Hepatocyte (in vitro differentiated cells): Measurements from ENCODE around the gene NFYC. TPM values are rescaled to one million over a fixed set of nuclear protein-coding genes. Genes with fewer than 3 reads are reported as not detected.

Experiments
- DNase-seq: peaks from one replicate; pipeline ENCODE4 v3.0.0-alpha.2; 2016; ENCODE audit warnings: low spot score
- H2AFZ ChIP-seq: fragments of 200-600 bp; sonication (generic); 2 replicates; pipeline ENCODE4 v1.6.0; 2016; ENCODE audit warnings: antibody characterized with exemption, mild to moderate bottlenecking
- H3K27ac ChIP-seq: fragments of 200-600 bp; sonication (generic); 2 replicates; pipeline ENCODE4 v1.5.1; 2016; ENCODE audit warnings: mild to moderate bottlenecking
- H3K27me3 ChIP-seq: fragments of 200-600 bp; sonication (generic); 2 replicates; pipeline ENCODE4 v1.6.1; 2016
- H3K36me3 ChIP-seq: fragments of 200-600 bp; sonication (generic); replicated peaks from 2 replicates; pipeline ENCODE4 v1.5.1; 2016; ENCODE audit warnings: low read depth; ENCODE audit not compliant: insufficient read depth
- H3K4me1 ChIP-seq: fragments of 200-600 bp; sonication (generic); 2 replicates; pipeline ENCODE4 v1.5.1; 2016; ENCODE audit warnings: mild to moderate bottlenecking, moderate library complexity; ENCODE audit not compliant: insufficient read depth
- H3K4me2 ChIP-seq: fragments of 200-600 bp; sonication (generic); 2 replicates; pipeline ENCODE4 v1.6.0; 2016
- H3K4me3 ChIP-seq: fragments of 200-600 bp; sonication (generic); 2 replicates; pipeline ENCODE4 v1.5.1; 2016; ENCODE audit warnings: mild to moderate bottlenecking
- H3K79me2 ChIP-seq: fragments of 200-600 bp; sonication (generic); 2 replicates; pipeline ENCODE4 v1.6.0; 2017; ENCODE audit warnings: mild to moderate bottlenecking
- H3K9me2 ChIP-seq: fragments of 200-600 bp; sonication (generic); replicated peaks from 2 replicates; pipeline ENCODE4 v1.6.0; 2017; ENCODE audit warnings: mild to moderate bottlenecking; ENCODE audit not compliant: insufficient read depth
- H3K9me3 ChIP-seq: fragments of 200-600 bp; sonication (generic); 2 replicates; pipeline ENCODE4 v1.5.1; 2016; ENCODE audit warnings: low read depth, mild to moderate bottlenecking
- H4K20me1 ChIP-seq: fragments of 200-600 bp; sonication (generic); 2 replicates; pipeline ENCODE4 v1.6.0; 2016; ENCODE audit warnings: mild to moderate bottlenecking; ENCODE audit not compliant: insufficient read depth, poor library complexity, severe bottlenecking
- EZH2 ChIP-seq: fragments of 200-600 bp; sonication (generic); IDR thresholded peaks from 2 replicates; pipeline ENCODE4 v1.6.1; 2016; ENCODE audit warnings: antibody characterized with exemption, mild to moderate bottlenecking, borderline replicate concordance
- EZH2phosphoT487 ChIP-seq: fragments of 200-600 bp; sonication (generic); IDR thresholded peaks from one replicate; pipeline ENCODE4 v1.6.1; 2018; ENCODE audit warnings: antibody characterized with exemption, mild to moderate bottlenecking, low read depth, moderate library complexity; ENCODE audit not compliant: unreplicated experiment, severe bottlenecking
- WGBS: methylation state at CpG from one replicate; pipeline ENCODE4 v1.1.6; 2016; ENCODE audit warnings: low lambda C conversion rate; ENCODE audit errors: missing lambda C conversion rate; 5-methylcytosine and 5-hydroxymethylcytosine counted together
- polyA plus RNA-seq: library from polyadenylated mRNA; unstranded; fragments of >200 nt; fragmentation: Nextera tagmentation; extraction: Ambion mirVana; gene quantifications from 2 replicates; pipeline ENCODE4 v1.2.1, GENCODE V29; 2016
- total RNA-seq: library from RNA; depleted of rRNA; stranded (reverse); fragments of >200 nt; gene quantifications from 2 replicates; pipeline ENCODE4 v1.2.3, GENCODE V29; 2014
- TF ChIP-seq, protein P1 (sequence below): fragments of 200-600 bp; sonication (generic); IDR thresholded peaks from 2 replicates; pipeline ENCODE4 v1.5.1; 2016; ENCODE audit warnings: antibody characterized with exemption, mild to moderate bottlenecking; ENCODE audit not compliant: poor library complexity

The NFYC gene
- total and polyA plus RNA-seq, 2 experiments from 2014 or later, result 44.1 to 52.5 TPM

DNA sequence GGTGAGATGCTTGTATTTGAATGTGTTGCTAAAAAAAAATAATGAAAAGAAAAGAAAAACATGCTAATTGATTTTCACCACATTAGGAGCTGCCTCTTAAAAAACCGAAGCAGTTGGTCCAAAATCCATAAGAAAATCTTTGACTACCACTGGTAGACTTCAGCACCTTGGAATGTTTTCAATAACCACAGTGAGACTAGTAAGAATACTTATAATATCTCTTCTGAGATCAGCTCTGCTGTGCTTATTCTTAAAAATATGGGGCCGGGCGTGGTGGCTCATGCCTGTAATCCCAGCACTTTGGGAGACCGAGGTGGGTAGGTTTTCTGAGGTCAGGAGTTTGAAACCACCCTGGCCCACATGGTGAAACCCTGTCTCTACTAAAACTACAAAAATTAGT is 15.1 kb downstream of the NFYC start:
- H3K4me1 ChIP-seq, result peaks cover 16% of the 10 kb centered on the region
- H3K9me3 ChIP-seq, result no peaks in the 10 kb centered on the region
- H2AFZ ChIP-seq, result no peak overlapping the region
- H3K36me3 ChIP-seq, result no peaks in the 10 kb centered on the region
- WGBS, result 97% methylated on average over 4 of the region's 4 CpGs
- H4K20me1 ChIP-seq, result peaks cover 1% of the 10 kb centered on the region
- H3K79me2 ChIP-seq, result peaks cover 93% of the 10 kb centered on the region
- no peak for TF ChIP-seq EZH2
- TF ChIP-seq, protein P1, sequence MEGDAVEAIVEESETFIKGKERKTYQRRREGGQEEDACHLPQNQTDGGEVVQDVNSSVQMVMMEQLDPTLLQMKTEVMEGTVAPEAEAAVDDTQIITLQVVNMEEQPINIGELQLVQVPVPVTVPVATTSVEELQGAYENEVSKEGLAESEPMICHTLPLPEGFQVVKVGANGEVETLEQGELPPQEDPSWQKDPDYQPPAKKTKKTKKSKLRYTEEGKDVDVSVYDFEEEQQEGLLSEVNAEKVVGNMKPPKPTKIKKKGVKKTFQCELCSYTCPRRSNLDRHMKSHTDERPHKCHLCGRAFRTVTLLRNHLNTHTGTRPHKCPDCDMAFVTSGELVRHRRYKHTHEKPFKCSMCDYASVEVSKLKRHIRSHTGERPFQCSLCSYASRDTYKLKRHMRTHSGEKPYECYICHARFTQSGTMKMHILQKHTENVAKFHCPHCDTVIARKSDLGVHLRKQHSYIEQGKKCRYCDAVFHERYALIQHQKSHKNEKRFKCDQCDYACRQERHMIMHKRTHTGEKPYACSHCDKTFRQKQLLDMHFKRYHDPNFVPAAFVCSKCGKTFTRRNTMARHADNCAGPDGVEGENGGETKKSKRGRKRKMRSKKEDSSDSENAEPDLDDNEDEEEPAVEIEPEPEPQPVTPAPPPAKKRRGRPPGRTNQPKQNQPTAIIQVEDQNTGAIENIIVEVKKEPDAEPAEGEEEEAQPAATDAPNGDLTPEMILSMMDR, result no peak
- no peak for TF ChIP-seq EZH2phosphoT487
- no peak overlapping the region for H3K4me2 ChIP-seq
- no peaks in the 10 kb centered on the region for H3K9me2 ChIP-seq
- no peak for DNase-seq
- no peak overlapping the region for H3K4me3 ChIP-seq
- H3K27me3 ChIP-seq, result no peaks in the 10 kb centered on the region
- H3K27ac ChIP-seq, result no peak overlapping the region

GRCh38 chr1:40708750-40709099 is 17.2 kb downstream of the NFYC start:
- Histone ChIP-seq H3K27me3 (no peaks in the 10 kb centered on the region), H3K9me3 (no peaks in the 10 kb centered on the region), H3K36me3 (no peaks in the 10 kb centered on the region), H4K20me1 (peaks cover 2% of the 10 kb centered on the region), H3K9me2 (no peaks in the 10 kb centered on the region), H3K27ac (peak overlapping the region; percentile 54), H3K4me2 (peak overlapping the region; percentile 82), H3K79me2 (peaks cover 93% of the 10 kb centered on the region), H3K4me1 (peaks cover 20% of the 10 kb centered on the region), H2AFZ (no peak overlapping the region), H3K4me3 (no peak overlapping the region)
- 4% methylated on average over 3 of the region's 3 CpGs for WGBS
- TF ChIP-seq EZH2phosphoT487, result no peak
- no peak for TF ChIP-seq EZH2
- TF ChIP-seq, protein P1, result no peak
- DNase-seq, result peak; percentile 74

DNA sequence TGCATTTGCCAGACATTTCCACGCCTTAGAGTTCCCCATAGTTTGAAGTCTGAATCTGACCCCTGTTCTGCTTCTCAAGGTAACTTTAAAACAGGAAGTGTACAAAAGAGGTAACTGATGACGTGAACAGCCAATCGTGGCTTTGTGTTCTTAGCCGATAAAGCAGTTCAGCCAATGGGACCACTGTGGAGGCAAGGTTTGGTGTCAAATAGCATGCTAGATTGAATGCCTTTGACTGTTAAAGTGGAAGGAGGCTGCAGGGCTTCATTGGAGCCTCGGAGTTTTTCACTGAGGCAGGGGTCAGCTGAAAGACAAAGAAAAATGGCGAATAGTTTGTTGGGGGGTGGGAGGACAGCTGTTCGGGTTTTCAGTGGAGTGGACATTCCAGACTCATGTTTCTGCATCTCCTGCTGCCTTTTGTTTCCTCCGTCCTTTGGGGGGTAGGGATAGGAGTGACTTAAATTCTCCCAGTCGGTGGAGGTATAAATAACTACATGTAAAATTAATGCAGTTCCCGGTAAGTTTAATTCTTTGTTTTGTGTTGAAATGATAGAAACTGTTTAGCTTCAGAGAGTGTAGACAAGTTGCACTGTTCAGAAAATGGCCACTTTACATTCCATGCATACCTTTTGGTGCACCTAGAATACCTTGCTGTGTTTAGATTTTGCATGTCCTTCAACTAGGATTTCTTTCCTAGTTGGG is 17.7 kb downstream of the NFYC start:
- peak overlapping the region; percentile 21 for H3K4me3 ChIP-seq
- H3K36me3 ChIP-seq, result no peaks in the 10 kb centered on the region
- peaks cover 93% of the 10 kb centered on the region for H3K79me2 ChIP-seq
- H4K20me1 ChIP-seq, result peaks cover 2% of the 10 kb centered on the region
- no peak for TF ChIP-seq EZH2
- TF ChIP-seq, protein P1, result no peak
- no peaks in the 10 kb centered on the region for H3K9me2 ChIP-seq
- peaks cover 20% of the 10 kb centered on the region for H3K4me1 ChIP-seq
- peak overlapping the region; percentile 54 for H3K27ac ChIP-seq
- no peaks in the 10 kb centered on the region for H3K9me3 ChIP-seq
- 0% methylated on average over 10 of the region's 10 CpGs for WGBS
- H3K27me3 ChIP-seq, result no peaks in the 10 kb centered on the region
- no peak overlapping the region for H2AFZ ChIP-seq
- H3K4me2 ChIP-seq, result peak overlapping the region; percentile 82
- peak; percentile 93 for DNase-seq
